Panc1 (cell line): ENCODE results near the gene PDZD2. TPM values are rescaled to one million over a fixed set of nuclear protein-coding genes. Genes with fewer than 3 reads are reported as not detected.

Source experiments
- ATAC-seq: fragments of 200-7000 bp; cut with Tn5 transposase; 2 replicates; pipeline ENCODE4 v1.9.1; 2020; ENCODE audit warnings: mild to moderate bottlenecking, moderate library complexity
- BruUV-seq: library from RNA; stranded (reverse); fragments of 400-500 nt; replicated peaks from 2 replicates; lab custom pipeline; 2021; lab: Mats Ljungman, UMichigan
- CTCF ChIA-PET: fragments of 300-600 bp; sonication (Branson Sonifier 250); formaldehyde crosslinking; loops from one replicate; lab custom pipeline; 2022; ENCODE audit warnings: antibody characterized with exemption; lab: Charles Lee
- POLR2A ChIA-PET: fragments of 300-600 bp; sonication (Branson Sonifier 250); formaldehyde crosslinking; loops from one replicate; lab custom pipeline; 2022; ENCODE audit warnings: antibody characterized with exemption; lab: Charles Lee
- DNase-seq: peaks from one replicate; pipeline ENCODE4 v3.0.0-alpha.2; 2010; ENCODE audit warnings: low read depth, low spot score
- H3K27ac ChIP-seq: 2 replicates; pipeline ENCODE4 v1.5.1; 2011; ENCODE audit warnings: mild to moderate bottlenecking, low read length, inconsistent platforms
- H3K27me3 ChIP-seq: fragments of 200-500 bp; sonication (Bioruptor generic); 2 replicates; pipeline ENCODE4 v1.6.0; 2014; ENCODE audit warnings: low read length, inconsistent platforms; ENCODE audit not compliant: control insufficient read depth, insufficient read depth
- H3K36me3 ChIP-seq: fragments of 200-500 bp; sonication (Bioruptor generic); 2 replicates; pipeline ENCODE4 v1.5.1; 2014; ENCODE audit warnings: inconsistent platforms, mild to moderate bottlenecking, low read length, moderate library complexity; ENCODE audit not compliant: control insufficient read depth, insufficient read depth
- H3K4me1 ChIP-seq: 2 replicates; pipeline ENCODE4 v1.5.1; 2011; ENCODE audit warnings: inconsistent platforms, mild to moderate bottlenecking, low read length, moderate library complexity; ENCODE audit not compliant: control insufficient read depth, insufficient read depth
- H3K4me3 ChIP-seq, 2 experiments: 2 replicates each; pipeline ENCODE4 v1.5.1; 2011 to 2012; ENCODE audit warnings: low read depth in 2 of 2, low read length in 2 of 2, mild to moderate bottlenecking in 2 of 2, inconsistent platforms in 1 of 2, moderate library complexity in 1 of 2
- H3K9me3 ChIP-seq: fragments of 200-500 bp; sonication (Bioruptor generic); 2 replicates; pipeline ENCODE4 v1.5.1; 2014; ENCODE audit warnings: low read depth, mild to moderate bottlenecking, inconsistent platforms, low read length, moderate library complexity; ENCODE audit not compliant: control insufficient read depth, insufficient read depth
- POLR2AphosphoS5 ChIP-seq: IDR thresholded peaks from 2 replicates; pipeline ENCODE4 v1.6.1; 2012; ENCODE audit warnings: mild to moderate bottlenecking, low read depth, low read length, moderate library complexity
- SIN3A ChIP-seq: IDR thresholded peaks from 2 replicates; pipeline ENCODE4 v1.6.1; 2012; ENCODE audit warnings: low read depth, mild to moderate bottlenecking, low read length, moderate library complexity, borderline replicate concordance; ENCODE audit not compliant: insufficient read depth
- TCF7L2 ChIP-seq: IDR thresholded peaks from 2 replicates; pipeline ENCODE4 v1.6.1; 2011; ENCODE audit warnings: mild to moderate bottlenecking, low read depth, low read length, inconsistent platforms
- in situ Hi-C: cut with HindIII; loops from 2 replicates; pipeline ENCODE4 v1.10.0; 2016; ENCODE audit warnings: low sequenced_read_pairs, low pct_unique_long_range_greater_than_20kb
- intact Hi-C: fragments of 100-400 bp; cut with micrococcal nuclease; formaldehyde crosslinking; loops from one replicate; pipeline ENCODE4 v1.10.0; 2022; ENCODE audit not compliant: unreplicated experiment
- total RNA-seq: library from RNA; stranded (reverse); gene quantifications from one replicate; pipeline ENCODE4 v1.2.1, GENCODE V29; 2021; ENCODE audit not compliant: unreplicated experiment
- TF ChIP-seq, protein P1 (sequence below), 2 experiments: IDR thresholded peaks; 2 replicates each; pipeline ENCODE4 v1.6.1; 2011 to 2012; ENCODE audit warnings: low read depth in 2 of 2, control low read depth in 1 of 2, low read length in 1 of 2, mild to moderate bottlenecking in 1 of 2, moderate library complexity in 1 of 2; ENCODE audit not compliant: insufficient read depth in 1 of 2
- TF ChIP-seq, protein P2 (sequence below): fragments of 450-650 bp; IDR thresholded peaks from 2 replicates; pipeline ENCODE4 v1.5.1; 2017; ENCODE audit warnings: mild to moderate bottlenecking

PDZD2 gene
- total RNA-seq, 1 experiment from 2014 or later, result 0.10 TPM

DNA sequence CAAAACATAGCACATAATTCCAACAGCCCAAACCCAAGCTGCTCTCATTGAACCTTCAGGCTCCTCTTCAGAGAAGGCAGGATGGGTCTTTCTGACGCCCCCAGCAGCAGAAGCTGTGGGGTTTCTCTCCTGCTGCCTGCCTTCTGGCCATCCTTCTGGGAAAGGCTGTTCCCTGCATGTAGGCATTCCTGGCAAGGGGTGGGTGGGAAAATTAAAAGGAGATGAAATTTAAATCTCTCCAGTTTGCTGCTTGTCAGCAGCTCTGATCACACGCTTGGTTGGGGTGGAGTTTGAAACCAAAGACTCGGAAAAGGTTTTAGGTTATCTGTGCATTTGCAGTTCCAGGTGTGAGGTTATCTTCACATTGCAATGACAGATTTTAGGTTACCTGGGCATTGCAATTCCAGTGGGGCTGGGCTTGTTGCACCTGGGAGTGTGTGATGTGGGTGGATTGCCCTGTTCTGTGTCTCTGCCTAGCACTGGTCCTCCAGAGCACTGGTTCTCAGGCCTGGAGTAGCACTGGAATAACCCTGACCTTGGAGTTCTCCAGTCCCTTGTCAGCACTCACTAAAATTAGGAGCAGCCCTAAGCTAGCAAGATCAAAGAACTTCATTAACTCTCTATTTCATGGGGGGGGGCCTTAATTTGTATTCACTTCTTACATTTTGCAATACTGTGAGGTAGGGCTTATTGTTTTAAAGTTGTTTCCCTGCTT, 109.7 kb downstream of the PDZD2 start:
- no TSS peak for BruUV-seq
- Histone ChIP-seq H3K27ac (no peak overlapping the region), H3K9me3 (no peaks in the 10 kb centered on the region), H3K36me3 (no peaks in the 10 kb centered on the region), H3K27me3 (peaks cover 8% of the 10 kb centered on the region; the same call in 1 of the 2 replicates), H3K4me1 (no peaks in the 10 kb centered on the region), H3K4me3 (no peak overlapping the region)
- in situ Hi-C loops, result no loop called here
- CTCF ChIA-PET, result interaction anchor here (0.7 kb wide), 1 partner anchor 18 kb away, joined by 3 read pairs; no protein-coding TSS in a partner anchor
- no peak for ATAC-seq
- intact Hi-C loops, result no loop called here
- POLR2A ChIA-PET, result no interaction called here
- TF ChIP-seq POLR2AphosphoS5 (no peak), SIN3A (no peak), TCF7L2 (no peak)
- TF ChIP-seq, protein P1, sequence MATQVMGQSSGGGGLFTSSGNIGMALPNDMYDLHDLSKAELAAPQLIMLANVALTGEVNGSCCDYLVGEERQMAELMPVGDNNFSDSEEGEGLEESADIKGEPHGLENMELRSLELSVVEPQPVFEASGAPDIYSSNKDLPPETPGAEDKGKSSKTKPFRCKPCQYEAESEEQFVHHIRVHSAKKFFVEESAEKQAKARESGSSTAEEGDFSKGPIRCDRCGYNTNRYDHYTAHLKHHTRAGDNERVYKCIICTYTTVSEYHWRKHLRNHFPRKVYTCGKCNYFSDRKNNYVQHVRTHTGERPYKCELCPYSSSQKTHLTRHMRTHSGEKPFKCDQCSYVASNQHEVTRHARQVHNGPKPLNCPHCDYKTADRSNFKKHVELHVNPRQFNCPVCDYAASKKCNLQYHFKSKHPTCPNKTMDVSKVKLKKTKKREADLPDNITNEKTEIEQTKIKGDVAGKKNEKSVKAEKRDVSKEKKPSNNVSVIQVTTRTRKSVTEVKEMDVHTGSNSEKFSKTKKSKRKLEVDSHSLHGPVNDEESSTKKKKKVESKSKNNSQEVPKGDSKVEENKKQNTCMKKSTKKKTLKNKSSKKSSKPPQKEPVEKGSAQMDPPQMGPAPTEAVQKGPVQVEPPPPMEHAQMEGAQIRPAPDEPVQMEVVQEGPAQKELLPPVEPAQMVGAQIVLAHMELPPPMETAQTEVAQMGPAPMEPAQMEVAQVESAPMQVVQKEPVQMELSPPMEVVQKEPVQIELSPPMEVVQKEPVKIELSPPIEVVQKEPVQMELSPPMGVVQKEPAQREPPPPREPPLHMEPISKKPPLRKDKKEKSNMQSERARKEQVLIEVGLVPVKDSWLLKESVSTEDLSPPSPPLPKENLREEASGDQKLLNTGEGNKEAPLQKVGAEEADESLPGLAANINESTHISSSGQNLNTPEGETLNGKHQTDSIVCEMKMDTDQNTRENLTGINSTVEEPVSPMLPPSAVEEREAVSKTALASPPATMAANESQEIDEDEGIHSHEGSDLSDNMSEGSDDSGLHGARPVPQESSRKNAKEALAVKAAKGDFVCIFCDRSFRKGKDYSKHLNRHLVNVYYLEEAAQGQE (IDR thresholded peaks at IDR 0.05; ENCODE audit: insufficient read depth in 1 of 2, low read depth in 2 of 2, low read length in 1 of 2), result no peak
- TF ChIP-seq, protein P2, sequence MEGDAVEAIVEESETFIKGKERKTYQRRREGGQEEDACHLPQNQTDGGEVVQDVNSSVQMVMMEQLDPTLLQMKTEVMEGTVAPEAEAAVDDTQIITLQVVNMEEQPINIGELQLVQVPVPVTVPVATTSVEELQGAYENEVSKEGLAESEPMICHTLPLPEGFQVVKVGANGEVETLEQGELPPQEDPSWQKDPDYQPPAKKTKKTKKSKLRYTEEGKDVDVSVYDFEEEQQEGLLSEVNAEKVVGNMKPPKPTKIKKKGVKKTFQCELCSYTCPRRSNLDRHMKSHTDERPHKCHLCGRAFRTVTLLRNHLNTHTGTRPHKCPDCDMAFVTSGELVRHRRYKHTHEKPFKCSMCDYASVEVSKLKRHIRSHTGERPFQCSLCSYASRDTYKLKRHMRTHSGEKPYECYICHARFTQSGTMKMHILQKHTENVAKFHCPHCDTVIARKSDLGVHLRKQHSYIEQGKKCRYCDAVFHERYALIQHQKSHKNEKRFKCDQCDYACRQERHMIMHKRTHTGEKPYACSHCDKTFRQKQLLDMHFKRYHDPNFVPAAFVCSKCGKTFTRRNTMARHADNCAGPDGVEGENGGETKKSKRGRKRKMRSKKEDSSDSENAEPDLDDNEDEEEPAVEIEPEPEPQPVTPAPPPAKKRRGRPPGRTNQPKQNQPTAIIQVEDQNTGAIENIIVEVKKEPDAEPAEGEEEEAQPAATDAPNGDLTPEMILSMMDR, result no peak
- DNase-seq, result no peak

DNA sequence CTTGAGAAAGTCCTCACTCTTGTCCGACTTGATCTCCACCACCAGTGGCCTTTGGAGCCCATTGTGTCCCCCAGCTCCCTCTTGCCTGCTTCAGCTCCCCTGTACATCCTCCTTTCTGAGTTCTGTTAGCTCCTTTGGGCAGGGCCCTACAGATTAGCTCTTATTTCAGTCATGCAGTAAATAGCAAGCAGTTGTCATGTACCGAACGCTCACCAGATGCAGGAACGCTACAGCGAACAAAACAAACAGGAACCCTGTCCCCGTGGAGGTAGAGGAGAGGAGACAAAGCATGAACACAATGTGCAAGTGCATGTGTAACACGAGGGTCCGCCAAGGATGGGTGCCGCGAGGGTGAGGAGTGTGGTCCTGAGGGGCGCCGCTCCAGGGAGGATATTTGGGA, 111.3 kb downstream of the PDZD2 start:
- H3K4me1 ChIP-seq, result no peaks in the 10 kb centered on the region
- POLR2A ChIA-PET, result no interaction called here
- no TSS peak for BruUV-seq
- TF ChIP-seq TCF7L2, result no peak
- no peak for TF ChIP-seq POLR2AphosphoS5
- TF ChIP-seq, protein P1 (IDR thresholded peaks at IDR 0.05; ENCODE audit: insufficient read depth in 1 of 2, low read depth in 2 of 2, low read length in 1 of 2), result no peak
- TF ChIP-seq SIN3A, result no peak
- TF ChIP-seq, protein P2, result no peak
- CTCF ChIA-PET, result no interaction called here
- in situ Hi-C loops, result no loop called here
- no peak overlapping the region for H3K27ac ChIP-seq
- no peaks in the 10 kb centered on the region for H3K9me3 ChIP-seq
- ATAC-seq (no peak), DNase-seq (no peak)
- no peak overlapping the region for H3K4me3 ChIP-seq
- intact Hi-C loops, result no loop called here
- H3K36me3 ChIP-seq, result no peaks in the 10 kb centered on the region
- peaks cover 10% of the 10 kb centered on the region; the same call in 1 of the 2 replicates for H3K27me3 ChIP-seq
